HG02885 (cell line): ENCODE data around the gene HOXA9.

Source experiments
- ATAC-seq: cut with Tn5 transposase; IDR thresholded peaks from one replicate; pipeline ENCODE4 v1.9.1; 2021; ENCODE audit warnings: mild to moderate bottlenecking; ENCODE audit not compliant: unreplicated experiment, poor library complexity

Gene HOXA9

DNA sequence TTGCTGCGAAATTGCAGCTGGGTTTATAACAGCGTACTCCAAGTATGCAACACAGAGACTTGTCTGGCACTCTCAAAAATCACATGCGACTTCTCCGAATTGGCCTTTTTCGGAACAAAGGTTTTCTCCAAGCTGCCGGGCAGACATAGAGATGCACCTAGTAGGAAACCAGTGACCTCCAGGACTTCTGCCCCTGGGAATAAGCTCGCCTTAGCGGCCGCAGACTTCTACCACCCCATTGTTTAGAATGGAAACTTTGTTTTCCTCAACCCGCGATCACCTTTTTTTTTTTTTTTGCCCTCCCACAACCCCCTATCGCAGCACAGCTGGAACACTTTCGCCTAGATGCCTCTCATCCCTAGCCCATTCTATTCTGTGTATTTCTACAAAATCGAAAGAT is 13.7 kb upstream of the HOXA9 start:
- no peak for ATAC-seq

GRCh38 chr7:27178366-27178765 is 13.0 kb upstream of the HOXA9 start:
- no peak for ATAC-seq

DNA sequence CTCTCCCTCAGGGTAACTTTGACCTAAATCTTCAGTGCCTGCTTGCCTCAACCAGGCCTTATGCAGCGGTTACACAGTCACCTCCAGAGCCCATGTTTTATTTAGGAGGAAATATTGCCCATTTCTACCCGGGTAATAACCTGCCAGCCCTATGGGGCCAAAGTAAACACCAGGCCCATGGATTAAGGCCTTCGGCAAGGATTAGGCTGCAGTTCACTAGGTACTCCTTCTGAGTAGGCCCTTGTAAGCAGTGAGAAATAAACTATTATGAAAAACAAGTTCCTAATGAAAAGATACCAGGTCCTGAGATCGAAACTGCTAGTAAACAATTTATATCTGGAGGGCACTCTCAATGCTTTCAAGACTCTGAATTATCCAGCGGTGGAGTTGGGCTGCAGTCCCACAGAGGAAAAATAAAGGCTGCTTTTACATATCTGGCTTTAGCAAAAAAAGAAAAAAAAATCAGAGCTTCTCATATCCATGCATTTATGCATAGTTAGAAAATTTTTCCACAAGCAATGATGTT is 12.5 kb upstream of the HOXA9 start:
- ATAC-seq = no peak

- no peak for ATAC-seq
Measured at GRCh38 chr7:27176962-27177794, 11.8 kb upstream of the HOXA9 start.

GRCh38 chr7:27176524-27176845 is 11.1 kb upstream of the HOXA9 start:
- ATAC-seq = no peak

- no peak for ATAC-seq
Measured at GRCh38 chr7:27175626-27176523, 10.5 kb upstream of the HOXA9 start.

GRCh38 chr7:27174874-27175625 is 9.7 kb upstream of the HOXA9 start:
- no peak for ATAC-seq

GRCh38 chr7:27173956-27174873 is 8.9 kb upstream of the HOXA9 start, which contains the start of gene HOXA10:
Gene HOXA10 (minus strand): TSS chr7:27174320. CDS start chr7:27174306, 14 bp downstream.
- ATAC-seq = no peak

DNA sequence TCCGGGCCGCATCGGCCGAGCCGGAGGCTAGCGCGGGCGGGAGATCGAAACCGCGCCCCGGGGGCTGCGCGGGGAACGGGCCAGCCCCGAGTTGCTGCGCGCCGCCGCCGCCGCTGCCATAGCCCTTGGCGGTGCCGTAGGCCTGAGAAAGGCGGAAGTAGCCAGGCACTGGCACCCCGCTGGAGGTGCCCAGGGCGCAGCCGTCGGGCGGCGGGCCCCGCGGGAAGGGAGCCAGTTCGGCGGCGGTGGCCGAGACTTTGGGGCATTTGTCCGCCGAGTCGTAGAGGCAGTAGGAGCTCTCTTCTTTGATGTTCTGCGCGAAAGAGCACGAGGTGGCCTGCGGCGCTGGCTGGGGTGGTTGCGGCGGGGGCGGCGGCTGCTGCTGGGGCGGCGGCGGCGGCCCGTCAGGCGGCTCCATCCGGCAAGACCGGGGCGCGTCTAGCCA is 8.2 kb upstream of the HOXA9 start:
- no peak for ATAC-seq

GRCh38 chr7:27172823-27173510 is 7.6 kb upstream of the HOXA9 start:
- ATAC-seq = no peak

DNA sequence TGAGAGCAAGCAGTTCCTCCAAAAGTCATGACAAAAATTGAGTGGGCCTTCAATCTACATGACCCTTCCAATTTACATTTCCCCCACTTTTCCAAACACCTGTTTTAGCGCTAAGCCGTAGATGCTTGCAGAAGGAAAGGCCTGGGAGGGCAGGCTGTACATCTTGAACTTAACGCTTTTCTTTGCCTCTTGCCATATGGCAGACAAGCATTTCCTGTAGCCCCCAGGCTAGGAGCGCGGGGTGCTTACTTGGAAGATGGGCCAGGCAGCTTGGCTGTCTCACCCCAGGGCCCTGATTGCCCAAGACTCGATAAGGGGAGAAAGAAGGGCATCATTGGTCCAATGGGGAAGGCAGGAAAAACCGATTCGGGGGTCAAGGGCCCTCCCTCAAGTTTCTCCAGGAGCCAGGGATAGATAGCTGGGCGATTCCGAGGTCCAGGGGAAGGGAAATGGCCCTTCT is 7.0 kb upstream of the HOXA9 start:
- no peak for ATAC-seq

DNA sequence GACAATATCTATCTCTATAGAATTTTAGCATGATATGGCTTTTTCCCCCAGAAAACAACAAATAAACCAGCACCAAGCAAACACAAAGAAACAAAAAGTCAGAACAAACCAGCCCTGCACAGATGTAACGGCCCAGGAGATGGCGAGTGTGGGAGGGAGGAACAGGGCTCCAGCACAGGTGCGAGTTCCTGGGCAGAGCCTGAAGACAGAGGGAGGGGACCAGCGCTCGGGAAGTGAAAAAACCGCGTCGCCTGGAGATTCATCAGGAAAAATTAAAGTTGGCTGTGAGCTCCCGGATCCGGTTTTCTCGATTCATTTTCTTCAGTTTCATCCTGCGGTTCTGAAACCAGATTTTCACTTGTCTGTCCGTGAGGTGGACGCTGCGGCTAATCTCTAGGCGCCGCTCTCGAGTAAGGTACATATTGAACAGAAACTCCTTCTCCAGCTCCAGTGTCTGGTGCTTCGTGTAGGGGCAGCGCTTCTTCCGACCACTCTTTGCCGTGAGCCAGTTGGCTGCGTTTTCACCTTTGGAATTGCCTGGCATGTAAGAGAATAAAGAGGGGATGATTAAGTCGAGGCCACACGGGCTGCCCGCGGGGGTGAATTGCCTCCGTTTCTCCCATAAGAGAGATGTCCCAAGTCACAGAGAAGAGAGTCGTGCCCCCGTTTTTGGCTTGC is 6.4 kb upstream of the HOXA9 start:
- no peak for ATAC-seq

- ATAC-seq = no peak
Measured at GRCh38 chr7:27171325-27171636, 5.9 kb upstream of the HOXA9 start.

DNA sequence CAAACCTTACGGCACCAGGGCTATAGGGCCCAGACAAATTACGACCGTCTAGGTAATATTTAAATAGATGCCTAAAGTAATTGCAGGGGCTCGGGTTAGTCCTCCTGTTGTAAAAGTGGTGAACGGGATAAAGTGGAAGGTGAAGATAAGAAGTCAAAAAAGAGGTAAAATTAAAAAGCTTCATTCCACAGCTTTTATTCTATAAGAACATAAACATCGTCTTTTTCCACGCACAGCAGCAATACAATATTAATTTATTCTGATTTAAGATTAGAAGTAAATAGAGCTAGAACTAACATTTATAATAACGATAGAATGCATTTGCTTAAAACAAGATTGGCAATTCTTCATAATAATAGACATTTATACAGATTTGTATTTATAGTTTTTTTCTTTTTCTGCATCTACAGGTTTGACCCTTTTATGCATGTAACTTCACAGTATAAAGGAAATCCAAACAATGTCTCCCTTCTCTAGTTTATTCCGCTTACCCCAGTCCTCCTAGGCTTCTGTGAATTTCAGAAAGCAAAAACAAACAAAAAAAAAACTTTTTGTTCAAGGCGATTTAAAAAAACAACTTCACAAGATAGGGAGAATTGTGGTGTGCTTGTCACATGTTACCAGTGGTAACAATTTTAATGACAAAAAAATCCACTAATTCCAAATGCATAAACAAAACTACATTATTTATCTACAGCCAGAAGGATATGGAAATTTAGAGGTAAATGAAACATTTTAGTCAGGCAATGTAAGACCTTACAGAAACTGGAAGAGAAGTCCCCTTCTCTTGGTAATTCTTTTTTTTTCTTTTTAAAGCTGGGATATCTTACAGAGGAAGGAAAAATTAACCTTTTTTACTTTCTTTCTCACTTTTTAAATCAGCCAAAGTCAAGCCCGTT is 5.3 kb upstream of the HOXA9 start:
- no peak for ATAC-seq

DNA sequence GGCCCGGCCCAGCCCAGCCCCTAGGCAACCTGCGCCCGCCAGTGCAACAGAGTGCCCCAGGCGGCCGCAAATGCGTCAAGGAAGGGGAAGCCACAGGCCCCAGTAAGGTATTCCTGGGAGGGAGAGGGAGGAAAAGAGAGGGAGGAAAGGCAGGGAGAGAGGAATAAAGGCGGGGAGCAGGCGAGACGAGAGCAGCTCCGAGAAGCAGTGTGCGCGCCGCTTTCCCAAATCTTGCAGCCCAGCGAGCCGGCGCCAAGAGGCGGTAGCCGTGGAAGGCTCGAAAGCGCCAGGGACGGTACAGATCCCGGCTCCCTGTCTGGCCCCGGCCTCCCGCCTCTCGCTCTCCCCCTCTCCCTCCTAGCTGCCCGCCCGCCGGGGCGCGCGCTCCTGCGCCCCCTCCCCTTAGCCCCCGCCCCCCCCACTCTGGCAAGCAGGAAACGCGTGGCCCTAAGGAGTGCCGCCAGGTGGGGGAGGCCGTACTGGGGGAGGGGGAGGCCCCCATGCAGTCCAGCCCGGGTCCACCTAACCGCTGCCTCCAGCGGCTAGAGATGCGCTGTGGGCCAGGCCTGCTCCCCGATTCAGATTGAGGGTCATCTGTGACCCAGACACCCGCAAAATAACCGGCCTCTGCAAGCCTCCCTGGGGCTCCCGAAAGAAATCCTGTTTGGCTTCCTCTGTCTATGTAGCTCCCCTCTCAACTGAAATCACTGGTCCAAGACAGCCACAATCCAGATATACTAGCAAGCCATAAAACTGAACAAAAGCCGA is 4.5 kb upstream of the HOXA9 start:
- ATAC-seq = no peak

GRCh38 chr7:27168265-27168947 is 3.1 kb upstream of the HOXA9 start:
- no peak for ATAC-seq
